NCI-H187 treated with DMSO at 0.1 percent for 48 hours (cell line): ENCODE results near the gene MLLT10.
"Not testable (repeated sequence)": the region's sequence is repeated elsewhere in the genome, so short reads cannot be mapped to it uniquely, and the experiment has no call there.

Experiments used
- DNase-seq: peaks from one replicate; lab custom pipeline; 2025; lab: John Stamatoyannopoulos, UW

The MLLT10 gene

GRCh38 chr10:21584834-21585530, 51.0 kb downstream of the MLLT10 start:
- DNase-seq, result no peak

DNA sequence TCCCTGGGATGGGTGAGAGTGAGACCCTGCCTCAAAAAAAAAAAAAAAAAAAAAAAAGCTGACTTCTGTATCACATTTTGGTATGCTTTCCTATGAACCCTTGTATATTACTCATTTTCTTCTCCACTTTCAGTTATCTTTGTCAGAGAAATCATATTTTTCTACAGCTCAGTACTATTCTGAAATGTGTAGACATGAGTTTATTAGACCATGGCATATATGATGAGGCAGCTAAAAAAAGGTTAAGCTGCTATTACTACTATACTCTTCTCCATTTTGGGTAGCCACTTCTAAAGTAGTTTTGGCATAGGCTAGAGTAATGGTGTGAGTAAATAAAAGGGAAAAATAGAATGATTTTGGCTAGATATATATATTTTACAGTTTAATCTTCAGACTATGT, 53.4 kb downstream of the MLLT10 start:
- DNase-seq, result no peak

DNA sequence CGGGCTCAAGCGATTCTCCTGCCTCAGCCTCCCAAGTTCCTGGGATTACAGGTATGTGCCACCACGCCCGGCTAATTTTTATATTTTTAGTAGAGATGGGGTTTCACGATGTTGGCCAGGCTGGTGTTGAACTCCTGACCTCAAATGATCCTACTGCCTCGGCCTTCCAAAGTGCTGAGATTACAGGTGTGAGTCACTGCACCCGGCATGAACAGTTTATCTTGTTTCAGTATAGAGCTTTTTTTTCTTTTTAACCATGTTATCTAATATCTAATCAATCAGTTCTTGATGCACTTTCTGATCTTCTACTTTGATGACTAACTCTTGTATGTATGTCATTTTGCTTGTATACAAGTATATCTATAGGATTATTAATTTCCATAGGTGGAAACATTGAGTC, 54.1 kb downstream of the MLLT10 start:
- not testable (repeated sequence) for DNase-seq

GRCh38 chr10:21593986-21594385, 60.0 kb downstream of the MLLT10 start:
- no peak for DNase-seq

GRCh38 chr10:21599582-21599981, 65.5 kb downstream of the MLLT10 start:
- no peak for DNase-seq

GRCh38 chr10:21600804-21601433, 66.9 kb downstream of the MLLT10 start:
- no peak for DNase-seq

GRCh38 chr10:21602313-21602712, 68.3 kb downstream of the MLLT10 start:
- no peak for DNase-seq

DNA sequence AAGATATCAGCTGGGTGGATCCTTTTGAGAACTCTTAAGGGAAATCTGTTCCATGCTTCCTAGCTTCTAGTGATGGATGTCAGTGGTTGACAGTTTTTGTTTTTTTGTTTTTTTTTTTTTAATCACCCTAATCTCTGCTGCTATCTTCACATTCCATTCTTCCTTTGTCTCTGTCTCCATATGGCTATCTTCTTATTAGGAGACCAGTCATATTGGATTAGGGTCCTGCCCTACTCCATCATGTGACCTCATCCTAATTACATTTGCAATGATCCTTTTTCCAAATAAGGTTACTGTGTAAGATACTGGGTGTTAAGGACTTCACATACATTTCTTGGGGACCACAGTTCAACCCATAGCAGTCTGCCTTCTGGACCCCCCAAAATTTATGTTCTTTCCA, 69.7 kb downstream of the MLLT10 start:
- no peak for DNase-seq

- DNase-seq, result no peak
Measured at GRCh38 chr10:21604651-21605050, 70.6 kb downstream of the MLLT10 start.

GRCh38 chr10:21607907-21608306, 73.9 kb downstream of the MLLT10 start:
- no peak for DNase-seq

DNA sequence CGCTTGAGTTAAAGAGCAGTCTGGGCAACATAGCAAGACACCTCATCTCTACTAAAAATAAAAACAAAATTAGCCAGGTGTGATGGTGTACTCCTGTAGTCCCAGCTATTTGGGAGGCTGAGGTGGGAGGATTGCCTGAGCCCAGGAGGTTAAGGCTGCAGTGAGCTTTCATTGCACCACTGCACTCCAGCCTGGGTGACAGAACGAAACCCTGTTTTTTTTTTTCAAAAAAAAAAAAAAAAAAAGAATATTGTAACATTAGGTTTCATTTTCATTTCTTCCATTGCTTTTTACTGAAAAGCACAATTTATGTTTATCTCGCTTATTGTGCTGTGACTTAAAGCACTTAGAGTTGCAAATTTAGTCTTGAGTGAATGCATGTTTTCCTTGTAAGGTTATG, 80.0 kb downstream of the MLLT10 start:
- DNase-seq, result no peak

- DNase-seq, result no peak
Measured at GRCh38 chr10:21617267-21617666, 83.2 kb downstream of the MLLT10 start.

- no peak for DNase-seq
Measured at GRCh38 chr10:21623291-21623690, 89.3 kb downstream of the MLLT10 start.

DNA sequence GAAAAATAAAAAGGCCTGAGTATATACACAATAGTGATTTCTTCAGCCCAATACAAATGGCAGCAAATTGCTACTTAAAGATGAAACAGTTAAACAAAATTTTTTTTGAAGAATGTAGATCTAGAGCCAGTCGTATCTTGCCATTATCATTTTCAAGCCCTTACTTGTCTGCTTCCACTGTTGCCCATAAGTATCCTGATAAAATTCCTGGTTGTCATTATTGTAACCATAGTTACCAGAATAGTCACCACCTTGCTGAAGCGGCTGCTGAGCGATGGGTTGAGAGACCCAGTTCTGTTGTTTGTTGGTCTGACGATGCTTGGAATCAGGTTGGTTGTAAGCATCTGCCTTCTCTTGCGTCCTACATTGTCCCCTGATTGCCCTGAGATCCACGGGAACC, 90.4 kb downstream of the MLLT10 start:
- DNase-seq, result not testable (repeated sequence)

DNA sequence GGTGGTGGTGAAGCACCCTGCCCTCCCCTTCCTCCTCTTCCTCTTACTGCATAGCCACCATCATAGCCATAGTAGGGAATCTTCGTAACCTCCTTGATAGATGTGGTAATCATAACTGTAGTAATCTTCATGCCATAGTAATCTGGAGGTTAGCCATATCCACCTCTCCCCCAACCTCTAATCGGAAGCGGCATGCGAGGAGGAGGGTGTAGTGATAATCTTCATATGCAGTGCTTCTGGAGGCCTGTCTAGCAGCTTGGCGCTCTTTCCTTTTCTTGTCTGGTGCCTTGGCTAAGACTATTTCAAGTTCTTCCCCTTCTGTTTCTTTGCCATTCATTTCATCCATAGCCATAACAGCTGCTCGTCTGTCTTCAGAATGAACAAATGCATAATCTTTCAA, 90.9 kb downstream of the MLLT10 start:
- no peak for DNase-seq

DNA sequence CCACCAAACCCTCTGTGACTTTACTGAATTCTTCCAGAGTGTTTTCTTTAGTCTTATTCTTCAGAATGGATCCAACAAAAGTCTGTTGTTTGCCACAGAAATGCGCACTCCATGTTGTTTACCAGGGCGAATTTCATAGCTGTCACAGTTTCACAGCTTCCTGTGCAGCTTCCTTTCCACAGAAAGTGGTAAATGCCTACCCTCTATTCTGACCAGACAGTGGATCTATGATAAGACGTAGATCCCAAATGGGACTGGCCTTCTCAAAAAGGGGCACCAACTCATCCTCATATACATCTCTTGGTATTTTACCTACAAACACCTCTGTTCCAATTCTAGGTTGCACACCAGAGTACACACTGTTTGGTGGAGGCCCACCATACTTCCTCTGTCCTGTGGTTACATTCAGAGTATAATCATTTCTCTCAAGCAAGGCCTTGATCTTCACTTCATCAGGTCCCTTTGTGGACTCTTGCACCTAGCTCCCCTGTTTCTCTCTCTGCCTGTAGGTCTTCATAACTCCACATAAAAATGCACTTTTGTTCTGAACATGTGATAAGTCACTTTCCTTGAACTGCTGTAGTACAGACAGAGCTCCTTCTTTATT, 91.7 kb downstream of the MLLT10 start:
- DNase-seq, result no peak

DNA sequence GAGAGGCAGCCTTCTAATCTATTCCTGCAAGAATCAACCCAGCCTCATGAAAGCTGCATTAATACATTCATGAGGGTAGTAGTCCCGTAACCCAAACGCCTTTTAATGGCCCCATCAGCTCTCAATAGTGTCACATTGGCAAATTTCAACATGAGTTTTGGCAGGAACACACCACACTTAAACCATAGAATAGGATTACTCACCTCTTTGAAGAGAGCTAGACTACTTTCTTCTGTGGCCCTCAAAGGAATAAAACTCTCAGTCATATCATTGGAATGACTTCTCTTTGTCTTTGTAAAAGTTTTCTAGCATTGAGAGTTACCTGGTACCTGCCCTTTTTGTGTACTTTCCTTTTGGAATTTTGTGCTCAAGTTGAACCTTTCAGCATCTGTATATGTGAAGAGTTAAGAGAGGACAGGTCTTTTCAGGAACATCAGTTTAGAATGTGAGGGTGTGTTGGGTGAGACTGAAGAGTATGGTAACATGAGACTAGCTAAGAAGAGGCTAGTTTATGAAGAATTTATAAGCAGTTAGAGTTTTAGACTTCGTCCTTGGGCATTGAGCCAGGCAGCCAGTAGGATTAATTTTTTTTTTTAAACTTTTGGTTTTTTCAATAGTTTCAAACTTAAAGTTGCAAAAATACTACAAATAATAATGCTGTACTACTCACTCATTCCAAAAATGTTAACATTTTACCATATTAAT, 92.6 kb downstream of the MLLT10 start:
- no peak for DNase-seq

DNA sequence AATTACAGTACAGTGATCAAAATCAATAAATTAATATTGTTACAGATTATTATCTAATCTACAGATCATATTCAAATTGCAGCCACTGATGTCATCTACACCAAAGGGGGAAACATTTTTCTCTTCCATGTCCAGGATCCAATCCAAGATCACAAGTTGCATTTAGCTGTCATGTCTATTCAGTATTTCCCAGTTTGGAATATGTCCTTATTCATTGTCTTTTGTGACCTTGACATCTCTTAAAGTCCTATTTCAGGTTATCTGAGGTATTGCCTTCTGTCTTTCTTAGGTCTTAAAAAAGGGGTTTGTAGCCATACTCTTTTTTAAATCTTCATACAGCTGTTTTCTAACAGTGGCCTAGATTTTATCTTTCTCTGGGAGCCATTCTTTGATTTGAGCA, 93.3 kb downstream of the MLLT10 start:
- no peak for DNase-seq

- no peak for DNase-seq
Measured at GRCh38 chr10:21628023-21628422, 94.0 kb downstream of the MLLT10 start.

DNA sequence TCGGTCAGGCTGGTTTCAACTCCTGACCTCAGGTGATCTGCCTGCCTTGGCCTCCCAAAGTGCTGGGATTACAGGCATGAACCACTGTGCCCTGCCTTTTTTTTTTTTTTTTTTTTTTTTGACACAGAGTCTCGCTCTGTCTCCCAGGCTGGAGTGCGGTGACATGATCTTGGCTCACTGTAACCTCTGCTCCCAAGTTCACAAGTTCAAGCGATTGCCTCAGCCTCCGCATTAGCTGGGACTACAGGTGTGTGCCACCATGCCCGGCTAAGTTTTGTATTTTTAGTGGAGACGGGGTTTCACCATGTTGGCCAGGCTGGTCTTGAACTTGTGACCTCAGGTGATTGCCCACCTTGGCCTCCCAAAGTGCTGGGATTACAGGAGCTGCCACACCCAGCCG, 94.6 kb downstream of the MLLT10 start:
- DNase-seq, result not testable (repeated sequence)

DNA sequence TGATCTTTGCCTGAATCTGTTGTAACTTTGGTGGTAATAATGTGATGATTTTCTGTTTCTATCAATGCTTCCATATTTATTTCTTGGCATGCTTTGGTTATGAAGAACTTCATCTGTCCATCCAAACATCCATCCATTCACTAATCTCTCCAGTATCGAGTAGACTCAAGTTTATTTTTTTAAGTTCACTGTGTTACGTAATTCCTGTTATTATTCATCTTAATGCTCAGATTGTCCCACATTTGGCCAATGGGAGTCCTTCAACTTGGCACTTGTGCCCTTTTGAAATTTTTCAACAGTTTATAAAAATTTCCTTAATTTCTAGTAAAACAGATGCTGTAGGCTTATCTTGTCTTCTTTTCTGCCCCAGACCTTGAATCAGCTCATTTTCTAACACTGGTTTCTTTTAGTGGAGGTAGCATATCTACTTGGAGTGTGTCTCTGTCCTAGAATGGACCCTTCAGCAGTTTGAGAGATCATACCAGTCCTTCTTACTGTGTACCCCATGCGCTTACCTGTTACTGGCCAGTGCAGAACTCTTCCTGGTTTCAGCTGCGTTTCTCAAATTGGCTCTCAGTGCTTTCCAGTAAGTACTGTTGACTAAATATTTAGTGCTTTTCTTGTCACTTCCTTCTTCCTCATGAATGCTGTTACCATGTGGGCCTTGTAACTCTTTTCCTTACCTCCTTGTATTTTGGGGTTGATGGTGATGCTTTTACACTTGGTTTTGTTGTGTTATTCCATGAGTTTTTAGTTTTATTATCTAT, 100.8 kb downstream of the MLLT10 start:
- DNase-seq, result no peak

GRCh38 chr10:21637795-21638194, 103.8 kb downstream of the MLLT10 start:
- DNase-seq, result no peak
